ENCODE measurements around the gene PGM2. TPM values are rescaled to one million over a fixed set of nuclear protein-coding genes. Genes with fewer than 3 reads are reported as not detected.

PGM2 gene
- total RNA-seq, 1 experiment from 2014 or later, result 33.0 TPM

GRCh38 chr4:37893164-37893563, 66.7 kb downstream of the PGM2 start:
- CTCF ChIA-PET, result no interaction called here
- Mint-ChIP-seq H3K4me1 (ENCODE audit: low read depth, unreplicated experiment) (no peaks in the 10 kb centered on the region), H3K36me3 (ENCODE audit: insufficient read depth, unreplicated experiment) (no peaks in the 10 kb centered on the region), H3K27ac (ENCODE audit: unreplicated experiment) (no peak overlapping the region), H3K9me3 (ENCODE audit: low read depth, unreplicated experiment) (no peaks in the 10 kb centered on the region), H3K4me3 (ENCODE audit: low read depth, unreplicated experiment) (no peak overlapping the region), H3K27me3 (ENCODE audit: unreplicated experiment) (peaks cover 12% of the 10 kb centered on the region)
- TF ChIP-seq CTCF (IDR thresholded peaks at IDR 0.05; ENCODE audit: unreplicated experiment), result no peak
- no TSS peak for BruUV-seq (replicated peaks)
- DNase-seq, result no peak
- intact Hi-C loops (cut with micrococcal nuclease; ENCODE audit: unreplicated experiment), result loop anchor here (5.0 kb wide), 1 partner anchor 89 kb away; no protein-coding TSS in a partner anchor

GRCh38 chr4:37895271-37895670, 68.8 kb downstream of the PGM2 start:
- Mint-ChIP-seq H3K4me1 (ENCODE audit: low read depth, unreplicated experiment) (no peaks in the 10 kb centered on the region), H3K27ac (ENCODE audit: unreplicated experiment) (no peak overlapping the region)
- CTCF ChIA-PET, result no interaction called here

GRCh38 chr4:37896206-37896860, 69.8 kb downstream of the PGM2 start:
- H3K4me3 Mint-ChIP-seq (ENCODE audit: low read depth, unreplicated experiment), result no peak overlapping the region
- H3K27ac Mint-ChIP-seq (ENCODE audit: unreplicated experiment), result no peak overlapping the region
- no peaks in the 10 kb centered on the region for H3K9me3 Mint-ChIP-seq (ENCODE audit: low read depth, unreplicated experiment)
- H3K36me3 Mint-ChIP-seq (ENCODE audit: insufficient read depth, unreplicated experiment), result no peaks in the 10 kb centered on the region
- intact Hi-C loops (cut with micrococcal nuclease; ENCODE audit: unreplicated experiment), result no loop called here
- no peak for DNase-seq
- BruUV-seq (replicated peaks), result no TSS peak
- CTCF ChIA-PET, result interaction anchor here (0.6 kb wide), 1 partner anchor 38 kb away, joined by 3 read pairs; no protein-coding TSS in a partner anchor
- no peaks in the 10 kb centered on the region for H3K27me3 Mint-ChIP-seq (ENCODE audit: unreplicated experiment)
- no peaks in the 10 kb centered on the region for H3K4me1 Mint-ChIP-seq (ENCODE audit: low read depth, unreplicated experiment)
- no peak for TF ChIP-seq CTCF (IDR thresholded peaks at IDR 0.05; ENCODE audit: unreplicated experiment)

More at GRCh38 chr4:37895271-37895670, 68.8 kb downstream of the PGM2 start:
- Mint-ChIP-seq H3K4me3 (ENCODE audit: low read depth, unreplicated experiment) (no peak overlapping the region), H3K9me3 (ENCODE audit: low read depth, unreplicated experiment) (no peaks in the 10 kb centered on the region), H3K36me3 (ENCODE audit: insufficient read depth, unreplicated experiment) (no peaks in the 10 kb centered on the region), H3K27me3 (ENCODE audit: unreplicated experiment) (peaks cover 3% of the 10 kb centered on the region)
- intact Hi-C loops (cut with micrococcal nuclease; ENCODE audit: unreplicated experiment), result no loop called here
- no peak for TF ChIP-seq CTCF (IDR thresholded peaks at IDR 0.05; ENCODE audit: unreplicated experiment)
- DNase-seq, result no peak
- BruUV-seq (replicated peaks), result no TSS peak

- no peaks in the 10 kb centered on the region for H3K9me3 Mint-ChIP-seq (ENCODE audit: low read depth, unreplicated experiment)
- intact Hi-C loops (cut with micrococcal nuclease; ENCODE audit: unreplicated experiment), result no loop called here
- no TSS peak for BruUV-seq (replicated peaks)
- TF ChIP-seq CTCF (IDR thresholded peaks at IDR 0.05; ENCODE audit: unreplicated experiment), result no peak
- CTCF ChIA-PET, result no interaction called here
- no peak overlapping the region for H3K4me3 Mint-ChIP-seq (ENCODE audit: low read depth, unreplicated experiment)
- no peaks in the 10 kb centered on the region for H3K27me3 Mint-ChIP-seq (ENCODE audit: unreplicated experiment)
- no peaks in the 10 kb centered on the region for H3K36me3 Mint-ChIP-seq (ENCODE audit: insufficient read depth, unreplicated experiment)
- no peak overlapping the region for H3K27ac Mint-ChIP-seq (ENCODE audit: unreplicated experiment)
- DNase-seq, result no peak
- no peaks in the 10 kb centered on the region for H3K4me1 Mint-ChIP-seq (ENCODE audit: low read depth, unreplicated experiment)
These were observed 75.7 kb downstream of the PGM2 start for GRCh38 chr4:37902212-37902611.
